Smooth muscle cell (in vitro differentiated cells): Measurements from ENCODE around the gene EMX2. TPM values are rescaled to one million over a fixed set of nuclear protein-coding genes. Genes with fewer than 3 reads are reported as not detected.

Experiments
- DNase-seq: peaks from one replicate; lab custom pipeline; 2025; ENCODE audit not compliant: unreplicated experiment; lab: John Stamatoyannopoulos, UW
- H2AFZ ChIP-seq: fragments of 200-600 bp; sonication (generic); 2 replicates; pipeline ENCODE4 v1.6.0; 2016; ENCODE audit warnings: antibody characterized with exemption, low read depth, mild to moderate bottlenecking
- H3F3A ChIP-seq: fragments of 200-600 bp; sonication (generic); 2 replicates; pipeline ENCODE4 v1.6.0; 2017; ENCODE audit warnings: antibody characterized with exemption, low read depth
- H3K27ac ChIP-seq: fragments of 200-600 bp; sonication (generic); 2 replicates; pipeline ENCODE4 v1.5.1; 2016; ENCODE audit warnings: low read depth, mild to moderate bottlenecking
- H3K27me3 ChIP-seq: fragments of 200-600 bp; sonication (generic); 2 replicates; pipeline ENCODE4 v1.6.1; 2016; ENCODE audit warnings: low read depth, mild to moderate bottlenecking
- H3K36me3 ChIP-seq: fragments of 200-600 bp; sonication (generic); 2 replicates; pipeline ENCODE4 v1.5.1; 2016; ENCODE audit warnings: low read depth
- H3K4me1 ChIP-seq: fragments of 200-600 bp; sonication (generic); 2 replicates; pipeline ENCODE4 v1.5.1; 2016; ENCODE audit warnings: low read depth
- H3K4me2 ChIP-seq: fragments of 200-600 bp; sonication (generic); 2 replicates; pipeline ENCODE4 v1.6.0; 2016; ENCODE audit warnings: mild to moderate bottlenecking
- H3K4me3 ChIP-seq: fragments of 200-600 bp; sonication (generic); 2 replicates; pipeline ENCODE4 v1.5.1; 2016; ENCODE audit warnings: mild to moderate bottlenecking
- H3K79me2 ChIP-seq: fragments of 200-600 bp; sonication (generic); 2 replicates; pipeline ENCODE4 v1.6.0; 2016; ENCODE audit warnings: low read depth, mild to moderate bottlenecking
- H3K9ac ChIP-seq: fragments of 200-600 bp; sonication (generic); 2 replicates; pipeline ENCODE4 v1.6.0; 2016; ENCODE audit warnings: low read depth
- H3K9me3 ChIP-seq: fragments of 200-600 bp; sonication (generic); replicated peaks from 2 replicates; pipeline ENCODE4 v1.5.1; 2016; ENCODE audit warnings: low read depth
- H4K20me1 ChIP-seq: fragments of 200-600 bp; sonication (generic); 2 replicates; pipeline ENCODE4 v1.6.0; 2016; ENCODE audit warnings: low read depth
- CTCF ChIP-seq: fragments of 200-600 bp; sonication (generic); IDR thresholded peaks from 2 replicates; pipeline ENCODE4 v1.5.1; 2017; ENCODE audit warnings: borderline replicate concordance, mild to moderate bottlenecking, antibody characterized with exemption; ENCODE audit not compliant: insufficient read depth, poor library complexity, severe bottlenecking
- WGBS: methylation state at CpG from one replicate; pipeline ENCODE4 v1.1.7; 2016; ENCODE audit warnings: low lambda C conversion rate; 5-methylcytosine and 5-hydroxymethylcytosine counted together
- polyA plus RNA-seq: library from polyadenylated mRNA; unstranded; fragments of >200 nt; fragmentation: Nextera tagmentation; extraction: Ambion mirVana; gene quantifications from 2 replicates; pipeline ENCODE4 v1.2.1, GENCODE V29; 2016
- total RNA-seq: library from RNA; depleted of rRNA; stranded (reverse); fragments of >200 nt; gene quantifications from 2 replicates; pipeline ENCODE4 v1.2.3, GENCODE V29; 2014

The EMX2 gene
- total and polyA plus RNA-seq, 2 experiments from 2014 or later: 0.27 TPM; not detected in 1

- no peaks in the 10 kb centered on the region for H4K20me1 ChIP-seq
- no peak for DNase-seq
- H3K9ac ChIP-seq: no peak overlapping the region
- H3K4me2 ChIP-seq: no peak overlapping the region
- H3K27ac ChIP-seq: no peak overlapping the region
- 9% methylated on average over 20 of the region's 20 CpGs for WGBS
- peaks cover 39% of the 10 kb centered on the region for H3K4me1 ChIP-seq
- no peak overlapping the region for H2AFZ ChIP-seq
- no peaks in the 10 kb centered on the region for H3K9me3 ChIP-seq
- no peaks in the 10 kb centered on the region for H3F3A ChIP-seq
- no peaks in the 10 kb centered on the region for H3K79me2 ChIP-seq
- TF ChIP-seq CTCF: no peak
- H3K36me3 ChIP-seq: no peaks in the 10 kb centered on the region
- H3K4me3 ChIP-seq: no peak overlapping the region
- peaks cover 100% of the 10 kb centered on the region for H3K27me3 ChIP-seq
These were observed 4.6 kb downstream of the EMX2 start for GRCh38 chr10:117547016-117547715.

- WGBS: 5% methylated on average over 32 of the region's 32 CpGs
- no peak overlapping the region for H3K27ac ChIP-seq
- no peak overlapping the region for H2AFZ ChIP-seq
- H4K20me1 ChIP-seq: no peaks in the 10 kb centered on the region
- no peaks in the 10 kb centered on the region for H3F3A ChIP-seq
- peak overlapping the region; percentile 39 for H3K4me2 ChIP-seq
- H3K4me3 ChIP-seq: no peak overlapping the region
- H3K79me2 ChIP-seq: no peaks in the 10 kb centered on the region
- H3K27me3 ChIP-seq: peaks cover 100% of the 10 kb centered on the region
- no peak for DNase-seq
- no peak overlapping the region for H3K9ac ChIP-seq
- peaks cover 47% of the 10 kb centered on the region for H3K4me1 ChIP-seq
- TF ChIP-seq CTCF: no peak
- no peaks in the 10 kb centered on the region for H3K36me3 ChIP-seq
- H3K9me3 ChIP-seq: no peaks in the 10 kb centered on the region
These were observed 5.4 kb downstream of the EMX2 start for GRCh38 chr10:117547716-117548668.

GRCh38 chr10:117549100-117549585, 6.6 kb downstream of the EMX2 start:
- no peak overlapping the region for H2AFZ ChIP-seq
- H3K79me2 ChIP-seq: no peaks in the 10 kb centered on the region
- no peak overlapping the region for H3K27ac ChIP-seq
- TF ChIP-seq CTCF: no peak
- peaks cover 100% of the 10 kb centered on the region for H3K27me3 ChIP-seq
- no peaks in the 10 kb centered on the region for H4K20me1 ChIP-seq
- no peak overlapping the region for H3K4me2 ChIP-seq
- H3F3A ChIP-seq: no peaks in the 10 kb centered on the region
- H3K4me3 ChIP-seq: no peak overlapping the region
- no peaks in the 10 kb centered on the region for H3K36me3 ChIP-seq
- WGBS: 20% methylated on average over 6 of the region's 6 CpGs
- H3K4me1 ChIP-seq: peaks cover 57% of the 10 kb centered on the region
- no peak for DNase-seq
- H3K9me3 ChIP-seq: no peaks in the 10 kb centered on the region
- H3K9ac ChIP-seq: no peak overlapping the region
